H1 (cell line): Measurements from ENCODE around the gene L3MBTL1. TPM values are rescaled to one million over a fixed set of nuclear protein-coding genes. Genes with fewer than 3 reads are reported as not detected.

Source experiments
- CTCF ChIA-PET: fragments of 300-600 bp; sonication (Branson Sonifier 250); formaldehyde crosslinking; loops from one replicate; lab custom pipeline; 2021; ENCODE audit not compliant: partially characterized antibody; lab: Charles Lee
- POLR2A ChIA-PET: fragments of 300-600 bp; sonication (Branson Sonifier 250); formaldehyde crosslinking; loops from one replicate; lab custom pipeline; 2021; ENCODE audit warnings: inconsistent platforms; ENCODE audit not compliant: partially characterized antibody; lab: Charles Lee
- DNase-seq, 2 experiments: peaks; one replicate each; pipeline versions ENCODE4 v3.0.0 to v3.0.0-alpha.2; 2010 to 2022; ENCODE audit warnings: low spot score in 2 of 2, low read depth in 1 of 2, mixed read lengths in 1 of 2
- FAIRE-seq: peaks from 2 replicates; lab custom pipeline; 2011; peaks lifted over from hg19 to GRCh38; lab: Jason Lieb, UNC
- H2AFZ ChIP-seq: 2 replicates; pipeline ENCODE4 v1.8.1; 2012; ENCODE audit warnings: low read length, inconsistent platforms
- H2AK5ac ChIP-seq: 2 replicates; pipeline ENCODE4 v1.6.1; 2013; ENCODE audit warnings: low read depth, low read length
- H2BK120ac ChIP-seq: replicated peaks from 2 replicates; pipeline ENCODE3; 2013; ENCODE audit warnings: low read depth, low read length, inconsistent platforms
- H2BK12ac ChIP-seq: 2 replicates; pipeline ENCODE4 v1.6.1; 2013; ENCODE audit warnings: low read depth, low read length
- H2BK15ac ChIP-seq: 2 replicates; pipeline ENCODE4 v1.6.1; 2013; ENCODE audit warnings: low read length
- H2BK20ac ChIP-seq: 2 replicates; pipeline ENCODE4 v1.6.1; 2013; ENCODE audit warnings: low read length
- H2BK5ac ChIP-seq: 2 replicates; pipeline ENCODE4 v1.6.1; 2013; ENCODE audit warnings: low read depth, low read length
- H3K14ac ChIP-seq: 2 replicates; pipeline ENCODE4 v1.6.1; 2013; ENCODE audit warnings: inconsistent platforms; ENCODE audit not compliant: insufficient read length
- H3K18ac ChIP-seq: 2 replicates; pipeline ENCODE4 v1.6.1; 2013; ENCODE audit warnings: low read length; ENCODE audit errors: extremely low read depth
- H3K23ac ChIP-seq: 2 replicates; pipeline ENCODE4 v1.6.1; 2013; ENCODE audit warnings: inconsistent platforms; ENCODE audit not compliant: insufficient read length
- H3K23me2 ChIP-seq: 2 replicates; pipeline ENCODE4 v1.6.1; 2013; ENCODE audit warnings: low read depth, low read length
- H3K27ac ChIP-seq: 2 replicates; pipeline ENCODE4 v1.6.1; 2011; ENCODE audit warnings: low read depth, low read length, inconsistent platforms
- H3K27me3 ChIP-seq, 4 experiments: replicated peaks in 1 of 4; 1 replicate in 1 of 4; 2 replicates in 3 of 4; pipeline versions ENCODE4 v1.6.1 to v1.8.1; 2011 to 2013; ENCODE audit warnings: low read length in 3 of 4, mild to moderate bottlenecking in 3 of 4, inconsistent platforms in 2 of 4, mixed read lengths in 2 of 4, moderate library complexity in 1 of 4; ENCODE audit not compliant: control insufficient read depth in 3 of 4, insufficient read depth in 3 of 4; ENCODE audit errors: extremely low read depth in 1 of 4
- H3K36me3 ChIP-seq, 4 experiments: 2 replicates each; pipeline versions ENCODE4 v1.6.1 to v1.8.1; 2011 to 2013; ENCODE audit warnings: mild to moderate bottlenecking in 4 of 4, low read length in 3 of 4, moderate library complexity in 2 of 4, control low read depth in 1 of 4, inconsistent platforms in 1 of 4; ENCODE audit not compliant: insufficient read depth in 4 of 4, control insufficient read depth in 2 of 4
- H3K4ac ChIP-seq: replicated peaks from 2 replicates; pipeline ENCODE3; 2013; ENCODE audit warnings: low read length, low read depth, mixed read lengths, inconsistent platforms; ENCODE audit not compliant: insufficient read length
- H3K4me1 ChIP-seq, 4 experiments: replicated peaks in 1 of 4; 1 replicate in 1 of 4; 2 replicates in 3 of 4; pipeline versions ENCODE4 v1.6.1 to v1.8.1; 2011 to 2013; ENCODE audit warnings: low read length in 3 of 4, inconsistent platforms in 2 of 4, mixed read lengths in 1 of 4; ENCODE audit not compliant: insufficient read depth in 4 of 4, control insufficient read depth in 3 of 4
- H3K4me2 ChIP-seq, 2 experiments: 2 replicates each; pipeline versions ENCODE4 v1.6.1 to v1.8.1; 2011 to 2013; ENCODE audit warnings: low read depth in 2 of 2, low read length in 2 of 2, control low read depth in 1 of 2, inconsistent platforms in 1 of 2, mild to moderate bottlenecking in 1 of 2; ENCODE audit not compliant: insufficient read depth in 1 of 2
- H3K4me3 ChIP-seq, 4 experiments: fragments of 200-600, 300-600 bp in 1 of 4; sonication (generic), shearing (Covaris generic), sonication (Bioruptor Twin) in 1 of 4; 2 replicates each; pipeline versions ENCODE4 v1.5.1 to v1.8.1; 2011 to 2016; ENCODE audit warnings: low read length in 4 of 4, low read depth in 3 of 4, control low read depth in 2 of 4, inconsistent platforms in 2 of 4, mild to moderate bottlenecking in 2 of 4, mixed read lengths in 1 of 4, moderate library complexity in 1 of 4; ENCODE audit not compliant: insufficient read depth in 2 of 4; ENCODE audit errors: extremely low read depth in 1 of 4
- H3K56ac ChIP-seq: replicated peaks from 2 replicates; pipeline ENCODE3; 2013; ENCODE audit warnings: low read depth, mild to moderate bottlenecking, mixed read lengths, low read length, inconsistent platforms; ENCODE audit not compliant: insufficient read length
- H3K79me1 ChIP-seq: 2 replicates; pipeline ENCODE4 v1.6.1; 2013; ENCODE audit warnings: low read depth, low read length, control low read depth
- H3K79me2 ChIP-seq, 2 experiments: 2 replicates each; pipeline versions ENCODE4 v1.6.1 to v1.8.1; 2012 to 2013; ENCODE audit warnings: low read length in 2 of 2, mild to moderate bottlenecking in 2 of 2, inconsistent platforms in 1 of 2; ENCODE audit not compliant: insufficient read depth in 2 of 2, control insufficient read depth in 1 of 2
- H3K9ac ChIP-seq, 4 experiments: replicated peaks in 1 of 4; 1 replicate in 1 of 4; 2 replicates in 3 of 4; pipeline versions ENCODE4 v1.6.1 to v1.8.1; 2011 to 2013; ENCODE audit warnings: low read depth in 3 of 4, low read length in 3 of 4, control low read depth in 2 of 4, mild to moderate bottlenecking in 2 of 4, moderate library complexity in 2 of 4, inconsistent platforms in 1 of 4; ENCODE audit errors: extremely low read depth in 1 of 4
- H3K9me3 ChIP-seq, 2 experiments: 2 replicates each; pipeline versions ENCODE4 v1.6.1 to v1.8.1; 2012 to 2013; ENCODE audit warnings: mild to moderate bottlenecking in 2 of 2, moderate library complexity in 2 of 2, control low read depth in 1 of 2, inconsistent platforms in 1 of 2, low read depth in 1 of 2, low read length in 1 of 2, mixed read lengths in 1 of 2; ENCODE audit not compliant: insufficient read depth in 2 of 2
- H4K20me1 ChIP-seq, 2 experiments: replicated peaks in 1 of 2; 2 replicates each; pipeline versions ENCODE3 to v1.8.1; 2011 to 2013; ENCODE audit warnings: inconsistent platforms in 2 of 2, low read length in 2 of 2, mild to moderate bottlenecking in 1 of 2; ENCODE audit not compliant: insufficient read depth in 2 of 2, control insufficient read depth in 1 of 2
- H4K5ac ChIP-seq: 2 replicates; pipeline ENCODE4 v1.6.1; 2013; ENCODE audit warnings: low read length, low read depth, mixed read lengths, inconsistent platforms; ENCODE audit not compliant: insufficient read length
- H4K8ac ChIP-seq: 2 replicates; pipeline ENCODE4 v1.8.0; 2013; ENCODE audit warnings: mild to moderate bottlenecking, moderate library complexity, low read length, inconsistent platforms; ENCODE audit not compliant: insufficient read depth; ENCODE audit errors: extremely low read depth
- H4K91ac ChIP-seq: replicated peaks from 2 replicates; pipeline ENCODE3; 2013; ENCODE audit warnings: low read length, mixed read lengths, inconsistent platforms; ENCODE audit not compliant: insufficient read length
- TCF12 ChIP-seq: IDR thresholded peaks from 2 replicates; pipeline ENCODE4 v1.6.1; 2011; ENCODE audit warnings: low read depth, mild to moderate bottlenecking, low read length
- WGBS, 2 experiments: shearing (Covaris generic) in 1 of 2; methylation state at CpG; one replicate each; pipeline versions ENCODE4 v1.1.6 to v1.1.7; 2013 to 2015; ENCODE audit warnings: low lambda C conversion rate in 2 of 2, mixed read lengths in 2 of 2, inconsistent platforms in 1 of 2, low coverage in 1 of 2, missing lambda C conversion rate in 1 of 2; ENCODE audit not compliant: insufficient replicate concordance in 2 of 2, insufficient coverage in 1 of 2, insufficient read length in 1 of 2; ENCODE audit errors: extremely low coverage in 1 of 2, missing lambda C conversion rate in 1 of 2; 5-methylcytosine and 5-hydroxymethylcytosine counted together
- polyA plus RNA-seq, 7 experiments: library from polyadenylated mRNA; depleted of rRNA in 3 of 7; stranded (reverse) in 5 of 7; unstranded in 2 of 7; fragments of >200 nt in 5 of 7; fragments of 200-250 nt in 2 of 7; gene quantifications; 1 replicate in 5 of 7; 2 replicates in 1 of 7; 4 replicates in 1 of 7; pipeline versions ENCODE4 v1.2.1 to v1.2.3, GENCODE V29; 2011 to 2013; ENCODE audit warnings: missing spikeins in 2 of 7, mixed read lengths in 2 of 7
- total RNA-seq: library from RNA; stranded (reverse); fragmentation: NEBNext Ultra II Directional; extraction: Animal tissue kit (Norgen Biotek cat#: 25700); gene quantifications from 2 replicates; pipeline ENCODE4 v1.2.1, GENCODE V29; 2021

L3MBTL1 gene
- total and polyA plus RNA-seq, 2 of the 8 experiments (the other 6 are each of a cell fraction or from before 2014, with no cell fraction given): 11.9 to 17.0 TPM

- no peak for DNase-seq
- Histone ChIP-seq H2BK12ac (no peak overlapping the region), H3K4ac (no peak overlapping the region), H4K8ac (no peak overlapping the region), H2BK120ac (no peak overlapping the region), H2BK15ac (no peak overlapping the region), H3K79me2 (no peaks in the 10 kb centered on the region), H4K91ac (no peak overlapping the region), H3K27me3 (no peaks in the 10 kb centered on the region), H2BK20ac (no peak overlapping the region), H2AFZ (no peak overlapping the region), H3K4me1 (no peaks in the 10 kb centered on the region), H3K4me3 (no peak overlapping the region), H3K23ac (no peak overlapping the region), H4K20me1 (peaks cover 2% of the 10 kb centered on the region in 2 experiments), H3K9ac (no peak overlapping the region), H3K9me3 (no peaks in the 10 kb centered on the region), H2AK5ac (no peak overlapping the region), H3K23me2 (no peaks in the 10 kb centered on the region), H3K14ac (no peak overlapping the region), H4K5ac (no peak overlapping the region), H3K36me3 (peaks cover 0 to 14% (median 3%) of the 10 kb centered on the region in 4 experiments; a peak in 5 of 8 replicates), H3K18ac (no peak overlapping the region), H3K79me1 (no peaks in the 10 kb centered on the region), H2BK5ac (no peak overlapping the region), H3K4me2 (no peak overlapping the region), H3K56ac (no peak overlapping the region), H3K27ac (no peak overlapping the region)
- ChIA-PET CTCF (interaction anchor here (5.1 to 6.5 kb wide), 3 partner anchors 8 to 150 kb away, joined by 46 to 54 read pairs (median 49); no protein-coding TSS in a partner anchor), POLR2A (interaction anchor here (0.9 to 1.0 kb wide), 2 partner anchors 32 to 126 kb away, joined by 3 read pairs; no protein-coding TSS in a partner anchor)
- WGBS, 2 experiments: 81% methylated on average over 2 of the region's 2 CpGs; no CpG with 5 or more reads in 1 of the 2 experiments
- no peak for FAIRE-seq
- no peak for TF ChIP-seq TCF12
Measured at GRCh38 chr20:43541214-43541613, 33.7 kb downstream of the L3MBTL1 start.
